Skin epidermis (tissue), 12 donors: ENCODE results near the gene TENM3.
A peak's percentile ranks its signal among the peaks of the same experiment; 100 is the strongest.

Experiments
- H3K27ac ChIP-seq, 21 experiments: fragments of 200-600 bp; sonication (generic) in 11 of 21; one replicate each; pipeline ENCODE4 v1.5.0; 2020; ENCODE audit warnings: mild to moderate bottlenecking in 3 of 21, inconsistent platforms in 2 of 21, moderate library complexity in 2 of 21
- H3K4me3 ChIP-seq, 7 experiments: fragments of 200-600 bp; sonication (generic) in 2 of 7; one replicate each; pipeline ENCODE4 v1.5.0; 2020; ENCODE audit warnings: inconsistent platforms in 2 of 7, mild to moderate bottlenecking in 2 of 7, moderate library complexity in 1 of 7

The TENM3 gene

GRCh38 chr4:182837831-182838230, 594.6 kb downstream of the TENM3 start:
- Histone ChIP-seq H3K27ac (no peak overlapping the region), H3K4me3 (no peak overlapping the region)

- Histone ChIP-seq H3K4me3 (no peak overlapping the region), H3K27ac (no peak overlapping the region)
Observed at GRCh38 chr4:182838535-182838934, 595.3 kb downstream of the TENM3 start.

- H3K4me3 ChIP-seq: no peak overlapping the region
- no peak overlapping the region for H3K27ac ChIP-seq
Observed at GRCh38 chr4:182839256-182839655, 596.1 kb downstream of the TENM3 start.

- no peak overlapping the region for H3K27ac ChIP-seq
- H3K4me3 ChIP-seq: no peak overlapping the region
Observed at GRCh38 chr4:182840108-182840507, 596.9 kb downstream of the TENM3 start.

- no peak overlapping the region for H3K27ac ChIP-seq
- H3K4me3 ChIP-seq: no peak overlapping the region
Observed at GRCh38 chr4:182842104-182842600, 599.0 kb downstream of the TENM3 start.

- Histone ChIP-seq H3K27ac (no peak overlapping the region), H3K4me3 (no peak overlapping the region)
Observed at GRCh38 chr4:182842759-182843390, 599.7 kb downstream of the TENM3 start.

GRCh38 chr4:182843808-182844325, 600.7 kb downstream of the TENM3 start:
- H3K4me3 ChIP-seq: no peak overlapping the region
- H3K27ac ChIP-seq: no peak overlapping the region

- Histone ChIP-seq H3K27ac (no peak overlapping the region), H3K4me3 (no peak overlapping the region)
Observed at GRCh38 chr4:182845618-182846017, 602.4 kb downstream of the TENM3 start.

- Histone ChIP-seq H3K4me3 (no peak overlapping the region), H3K27ac (no peak overlapping the region)
Observed at GRCh38 chr4:182846036-182846435, 602.8 kb downstream of the TENM3 start.

GRCh38 chr4:182847576-182848450, 604.6 kb downstream of the TENM3 start:
- Histone ChIP-seq H3K4me3 (no peak overlapping the region), H3K27ac (peak overlapping the region in 1 of 21 experiments; percentile 23)

- Histone ChIP-seq H3K27ac (no peak overlapping the region), H3K4me3 (no peak overlapping the region)
Observed at GRCh38 chr4:182848685-182849084, 605.5 kb downstream of the TENM3 start.
